Calu3 (cell line): ENCODE data around the gene NUAK2. TPM values are rescaled to one million over a fixed set of nuclear protein-coding genes. Genes with fewer than 3 reads are reported as not detected.

Experiments used
- BruUV-seq: library from RNA; stranded (reverse); fragments of 400-500 nt; replicated peaks from 2 replicates; lab custom pipeline; 2021; lab: Mats Ljungman, UMichigan
- CTCF ChIA-PET: fragments of 300-600 bp; sonication (Branson Sonifier 250); formaldehyde crosslinking; loops from one replicate; lab custom pipeline; 2022; ENCODE audit warnings: antibody characterized with exemption; lab: Charles Lee
- DNase-seq: peaks from one replicate; pipeline ENCODE4 v3.0.0; 2022
- H3K27ac Mint-ChIP-seq: one replicate; pipeline ENCODE4 v1.8.0; 2022; ENCODE audit warnings: mixed read lengths; ENCODE audit not compliant: unreplicated experiment
- H3K27me3 Mint-ChIP-seq: one replicate; pipeline ENCODE4 v1.8.0; 2022; ENCODE audit warnings: mixed read lengths; ENCODE audit not compliant: unreplicated experiment
- H3K36me3 Mint-ChIP-seq: one replicate; pipeline ENCODE4 v1.8.0; 2022; ENCODE audit warnings: mild to moderate bottlenecking, moderate library complexity, mixed read lengths; ENCODE audit not compliant: insufficient read depth, unreplicated experiment
- H3K4me1 Mint-ChIP-seq: one replicate; pipeline ENCODE4 v1.8.0; 2022; ENCODE audit warnings: mild to moderate bottlenecking, low read depth, mixed read lengths; ENCODE audit not compliant: unreplicated experiment
- H3K4me3 Mint-ChIP-seq: one replicate; pipeline ENCODE4 v1.8.0; 2022; ENCODE audit warnings: mild to moderate bottlenecking, low read depth, moderate library complexity, mixed read lengths; ENCODE audit not compliant: unreplicated experiment
- H3K9me3 Mint-ChIP-seq: one replicate; pipeline ENCODE4 v1.8.0; 2022; ENCODE audit warnings: low read depth, mixed read lengths; ENCODE audit not compliant: unreplicated experiment
- intact Hi-C: fragments of 100-400 bp; cut with micrococcal nuclease; formaldehyde crosslinking; loops from one replicate; pipeline ENCODE4 v1.10.0; 2022; ENCODE audit not compliant: unreplicated experiment
- total RNA-seq: library from RNA; stranded (reverse); gene quantifications from 2 replicates; pipeline ENCODE4 v1.2.3, GENCODE V29; 2022
- TF ChIP-seq, protein P1 (sequence below): fragments of 200-600 bp; IDR thresholded peaks from one replicate; pipeline ENCODE4 v1.8.0; 2022; ENCODE audit warnings: antibody characterized with exemption; ENCODE audit not compliant: unreplicated experiment

Gene NUAK2
- total RNA-seq, 1 experiment from 2014 or later: 3.7 TPM

DNA sequence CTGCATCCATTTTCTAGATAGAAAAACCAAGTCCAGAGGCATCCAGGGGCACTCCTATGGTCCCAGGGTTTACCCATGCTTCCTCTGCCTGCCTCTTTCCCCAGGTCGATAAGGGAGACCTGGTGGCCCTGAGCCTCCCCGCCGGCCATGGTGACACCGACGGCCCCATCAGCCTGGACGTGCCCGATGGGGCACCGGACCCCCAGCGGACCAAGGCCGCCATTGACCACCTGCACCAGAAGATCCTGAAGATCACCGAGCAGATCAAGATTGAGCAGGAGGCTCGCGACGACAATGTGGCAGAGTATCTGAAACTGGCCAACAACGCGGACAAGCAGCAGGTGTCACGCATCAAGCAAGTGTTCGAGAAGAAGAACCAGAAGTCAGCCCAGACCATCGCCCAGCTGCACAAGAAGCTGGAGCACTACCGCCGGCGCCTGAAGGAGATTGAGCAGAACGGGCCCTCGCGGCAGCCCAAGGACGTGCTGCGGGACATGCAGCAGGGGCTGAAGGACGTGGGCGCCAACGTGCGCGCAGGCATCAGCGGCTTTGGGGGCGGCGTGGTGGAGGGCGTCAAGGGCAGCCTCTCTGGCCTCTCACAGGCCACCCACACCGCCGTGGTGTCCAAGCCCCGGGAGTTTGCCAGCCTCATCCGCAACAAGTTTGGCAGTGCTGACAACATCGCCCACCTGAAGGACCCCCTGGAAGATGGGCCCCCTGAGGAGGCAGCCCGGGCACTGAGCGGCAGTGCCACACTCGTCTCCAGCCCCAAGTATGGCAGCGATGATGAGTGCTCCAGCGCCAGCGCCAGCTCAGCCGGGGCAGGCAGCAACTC lies 52.5 kb downstream of the NUAK2 start:
- no peaks in the 10 kb centered on the region for H3K9me3 Mint-ChIP-seq
- H3K27me3 Mint-ChIP-seq: peaks cover 65% of the 10 kb centered on the region
- H3K27ac Mint-ChIP-seq: no peak overlapping the region
- CTCF ChIA-PET: interaction anchor here (2.6 to 6.1 kb wide), 2 partner anchors 13 to 51 kb away, joined by 6 to 127 read pairs; partner anchors contain the start of gene NUAK2
- BruUV-seq: no TSS peak
- no peak for DNase-seq
- H3K36me3 Mint-ChIP-seq: no peaks in the 10 kb centered on the region
- intact Hi-C loops: no loop called here
- TF ChIP-seq, protein P1, sequence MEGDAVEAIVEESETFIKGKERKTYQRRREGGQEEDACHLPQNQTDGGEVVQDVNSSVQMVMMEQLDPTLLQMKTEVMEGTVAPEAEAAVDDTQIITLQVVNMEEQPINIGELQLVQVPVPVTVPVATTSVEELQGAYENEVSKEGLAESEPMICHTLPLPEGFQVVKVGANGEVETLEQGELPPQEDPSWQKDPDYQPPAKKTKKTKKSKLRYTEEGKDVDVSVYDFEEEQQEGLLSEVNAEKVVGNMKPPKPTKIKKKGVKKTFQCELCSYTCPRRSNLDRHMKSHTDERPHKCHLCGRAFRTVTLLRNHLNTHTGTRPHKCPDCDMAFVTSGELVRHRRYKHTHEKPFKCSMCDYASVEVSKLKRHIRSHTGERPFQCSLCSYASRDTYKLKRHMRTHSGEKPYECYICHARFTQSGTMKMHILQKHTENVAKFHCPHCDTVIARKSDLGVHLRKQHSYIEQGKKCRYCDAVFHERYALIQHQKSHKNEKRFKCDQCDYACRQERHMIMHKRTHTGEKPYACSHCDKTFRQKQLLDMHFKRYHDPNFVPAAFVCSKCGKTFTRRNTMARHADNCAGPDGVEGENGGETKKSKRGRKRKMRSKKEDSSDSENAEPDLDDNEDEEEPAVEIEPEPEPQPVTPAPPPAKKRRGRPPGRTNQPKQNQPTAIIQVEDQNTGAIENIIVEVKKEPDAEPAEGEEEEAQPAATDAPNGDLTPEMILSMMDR: no peak
- H3K4me3 Mint-ChIP-seq: no peak overlapping the region
- H3K4me1 Mint-ChIP-seq: peaks cover 14% of the 10 kb centered on the region

DNA sequence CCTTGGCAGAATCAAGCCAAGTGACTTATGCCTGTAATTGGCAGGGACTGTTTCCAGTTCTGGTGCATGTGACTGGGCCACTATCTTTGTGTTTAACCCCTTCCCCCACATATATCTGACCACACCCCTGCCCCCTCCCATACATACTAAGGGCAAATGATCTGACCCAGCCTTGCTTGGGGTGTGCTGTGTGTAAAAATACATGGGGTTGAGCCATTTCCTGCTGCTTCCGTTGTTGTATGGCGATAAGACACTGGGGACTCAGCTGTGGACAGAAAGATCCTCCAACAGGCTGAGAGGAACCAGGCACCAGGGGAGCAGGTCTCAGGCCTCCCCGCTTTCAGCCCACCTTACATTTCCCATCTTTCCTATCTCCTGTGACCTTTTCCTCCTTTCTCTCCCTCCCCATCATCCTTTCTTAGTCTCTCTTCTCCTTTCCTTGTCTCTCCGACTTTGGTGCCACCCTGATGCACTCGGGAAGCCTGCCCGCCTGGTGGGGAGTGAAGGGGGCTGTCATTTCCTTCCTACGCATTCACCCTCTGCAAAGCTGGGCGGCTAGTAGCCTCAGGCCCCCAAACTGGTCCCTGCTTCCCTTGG lies 54.1 kb downstream of the NUAK2 start:
- Mint-ChIP-seq H3K4me1 (peaks cover 11% of the 10 kb centered on the region), H3K4me3 (no peak overlapping the region), H3K9me3 (no peaks in the 10 kb centered on the region), H3K27me3 (peaks cover 71% of the 10 kb centered on the region), H3K36me3 (no peaks in the 10 kb centered on the region), H3K27ac (no peak overlapping the region)
- intact Hi-C loops: no loop called here
- CTCF ChIA-PET: no interaction called here
- DNase-seq: no peak
- TF ChIP-seq, protein P1: no peak
- BruUV-seq: no TSS peak

DNA sequence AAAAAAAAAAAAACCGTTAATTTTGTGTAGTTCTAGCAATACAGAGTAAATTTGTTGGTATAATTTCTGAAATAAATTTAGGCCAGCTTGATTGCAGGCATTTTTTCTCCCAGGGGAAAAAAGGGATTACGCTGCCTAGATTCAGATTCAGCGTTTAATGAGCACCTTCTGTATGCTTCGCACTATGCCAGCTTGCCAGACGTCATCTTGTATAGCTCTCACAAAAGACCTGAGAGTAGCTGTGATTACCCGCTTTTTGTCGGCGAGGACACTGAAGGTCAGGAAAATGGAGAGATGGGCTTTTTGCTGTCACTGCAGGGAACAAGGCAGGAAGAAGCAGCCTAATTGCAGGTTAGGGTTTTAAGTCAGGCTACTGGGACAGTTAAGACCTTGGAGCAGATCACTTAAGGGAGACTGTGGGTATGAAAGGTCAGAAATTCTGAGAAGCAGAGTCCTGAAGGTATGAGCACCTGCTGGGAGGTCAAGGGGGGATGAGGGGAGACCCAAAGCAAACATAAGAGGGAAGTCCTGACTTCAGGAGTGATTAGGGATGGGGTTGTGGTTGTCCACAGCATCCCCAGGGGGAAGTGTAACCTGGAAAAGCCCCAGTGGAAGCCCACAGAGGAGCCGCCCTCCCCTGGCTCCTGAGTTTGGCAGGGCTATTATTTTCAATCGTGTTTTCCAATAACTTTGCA lies 54.8 kb downstream of the NUAK2 start:
- Mint-ChIP-seq H3K4me1 (peaks cover 15% of the 10 kb centered on the region), H3K27me3 (peaks cover 71% of the 10 kb centered on the region), H3K4me3 (no peak overlapping the region), H3K27ac (no peak overlapping the region), H3K36me3 (no peaks in the 10 kb centered on the region), H3K9me3 (no peaks in the 10 kb centered on the region)
- TF ChIP-seq, protein P1: no peak
- CTCF ChIA-PET: interaction anchor here (0.7 to 0.8 kb wide), 3 partner anchors 13 to 63 kb away, joined by 3 to 6 read pairs (median 5); no protein-coding TSS in a partner anchor
- intact Hi-C loops: no loop called here
- BruUV-seq: no TSS peak
- no peak for DNase-seq

DNA sequence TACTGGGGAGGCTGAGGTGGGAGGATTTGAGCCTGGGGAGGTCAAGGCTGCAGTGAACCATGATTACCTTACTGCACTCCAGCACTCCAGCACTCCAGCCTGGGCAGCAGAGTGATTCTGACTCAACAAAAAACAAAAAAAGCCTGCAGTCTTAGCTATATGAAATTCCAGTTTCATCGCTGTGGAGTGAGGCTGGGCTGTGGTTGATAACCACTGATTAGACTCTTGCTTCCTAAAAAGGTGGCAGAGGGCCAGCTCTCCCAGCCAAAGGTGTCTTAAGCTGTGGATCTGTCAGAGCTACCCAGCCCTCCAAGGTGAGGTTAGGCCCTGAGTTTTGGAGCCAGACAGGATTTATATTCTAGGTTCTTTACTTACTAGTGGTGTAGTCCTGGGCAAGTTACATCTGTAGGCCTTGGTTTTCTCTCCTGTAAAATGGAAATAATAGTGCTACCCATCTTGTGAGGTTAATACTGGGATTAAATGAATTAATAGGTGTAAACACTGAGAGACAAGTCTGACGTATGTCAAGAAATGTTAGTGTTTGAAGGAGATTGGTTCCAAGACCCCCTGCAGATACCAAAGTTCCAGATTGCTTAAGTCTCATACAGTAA lies 57.9 kb downstream of the NUAK2 start:
- peaks cover 65% of the 10 kb centered on the region for H3K27me3 Mint-ChIP-seq
- no peak overlapping the region for H3K4me3 Mint-ChIP-seq
- peaks cover 8% of the 10 kb centered on the region for H3K4me1 Mint-ChIP-seq
- intact Hi-C loops: no loop called here
- H3K27ac Mint-ChIP-seq: no peak overlapping the region
- CTCF ChIA-PET: no interaction called here
- DNase-seq: no peak
- BruUV-seq: no TSS peak
- no peaks in the 10 kb centered on the region for H3K36me3 Mint-ChIP-seq
- TF ChIP-seq, protein P1: no peak
- no peaks in the 10 kb centered on the region for H3K9me3 Mint-ChIP-seq
